Measurements from ENCODE around the gene SRP68. TPM values are rescaled to one million over a fixed set of nuclear protein-coding genes. Genes with fewer than 3 reads are reported as not detected.
A peak's percentile ranks its signal among the peaks of the same experiment; 100 is the strongest.

SRP68 gene
- polyA plus RNA-seq, 3 donors, result 27.4 to 47.1 (median 42.1) TPM

DNA sequence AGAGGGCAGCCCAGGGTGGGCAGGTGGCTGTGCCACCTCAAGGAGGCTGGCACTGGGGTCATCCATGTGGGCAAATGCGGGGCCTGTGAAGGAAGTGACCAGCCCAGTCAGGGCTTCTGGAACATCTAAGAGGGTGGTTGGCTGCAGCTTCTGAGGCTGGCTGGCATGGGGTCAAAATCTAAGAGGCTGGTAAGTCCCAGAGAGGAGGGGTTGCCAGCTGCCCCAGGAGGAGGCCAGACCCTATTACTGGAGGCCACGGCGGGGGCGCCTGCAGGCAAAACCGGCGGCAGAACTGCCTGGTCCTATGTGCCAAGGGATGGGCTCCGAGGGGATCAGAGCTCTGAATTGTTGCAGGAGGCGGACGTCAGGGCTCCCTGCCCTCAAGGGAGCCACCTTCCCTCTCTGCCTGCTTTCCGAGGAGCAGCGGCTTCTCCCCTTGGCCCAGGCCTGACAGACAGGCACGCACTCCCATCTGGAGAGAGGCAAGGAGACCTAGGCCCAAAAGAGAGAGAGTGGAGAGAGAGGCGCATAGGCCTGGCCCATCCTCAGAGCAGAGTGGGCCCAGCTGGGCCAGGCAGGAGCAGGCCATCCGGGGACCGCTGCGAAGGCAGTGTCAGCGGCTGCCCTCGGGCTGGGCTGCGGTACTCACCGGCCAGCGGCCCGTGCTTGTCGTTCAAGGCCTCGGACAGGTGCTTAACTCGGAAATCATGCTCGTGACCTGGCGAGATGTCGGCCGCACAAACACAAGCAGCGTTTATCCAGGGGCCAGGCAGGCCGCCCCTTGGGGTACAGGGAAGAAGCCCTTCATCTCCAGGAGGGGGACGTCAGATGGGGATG is 17.6 kb upstream of the SRP68 start:
- intact Hi-C loops (cut with micrococcal nuclease), result no loop called here
- DNase-seq, result peak in 1 of 3 donors; percentile 2
- no peak overlapping the region for H2AFZ ChIP-seq (ENCODE audit: insufficient read depth, low read depth, low read length, poor library complexity, severe bottlenecking)
- Mint-ChIP-seq H3K9me3 (no peaks in the 10 kb centered on the region), H3K4me3 (no peak overlapping the region), H3K4me1 (peaks cover 2% of the 10 kb centered on the region), H3K27ac (no peak overlapping the region), H3K36me3 (peaks cover 87 to 99% of the 10 kb centered on the region in 2 donors), H3K27me3 (ENCODE audit: low read depth in 3 of 3) (peaks cover 0 to 2% (median 1%) of the 10 kb centered on the region in 3 donors)
- H4K20me1 ChIP-seq (ENCODE audit: insufficient read depth, low read length), result no peaks in the 10 kb centered on the region
- no peak overlapping the region for H3K9ac ChIP-seq (ENCODE audit: insufficient read depth, low read length, poor library complexity, severe bottlenecking)
- no peaks in the 10 kb centered on the region for H3K27me3 ChIP-seq (ENCODE audit: control insufficient read depth in 2 of 2, insufficient read depth in 2 of 2, low read length in 2 of 2)
- no peak for TF ChIP-seq CTCF (IDR thresholded peaks at IDR 0.05)
- H3K4me1 ChIP-seq (ENCODE audit: control insufficient read depth in 1 of 2, insufficient read depth in 2 of 2, low read length in 2 of 2), result no peaks in the 10 kb centered on the region
- no peaks in the 10 kb centered on the region for H3K9me3 ChIP-seq (replicated peaks in 1 of 2; ENCODE audit: control insufficient read depth in 1 of 2, insufficient read depth in 1 of 2, low read length in 2 of 2)
- no peaks in the 10 kb centered on the region for H3K79me2 ChIP-seq (ENCODE audit: insufficient read depth, low read length)
- H3K27ac ChIP-seq (ENCODE audit: low read depth in 1 of 2, low read length in 2 of 2), result no peak overlapping the region
- peaks cover 98 to 100% of the 10 kb centered on the region in 2 donors for H3K36me3 ChIP-seq (replicated peaks in 1 of 2; ENCODE audit: control insufficient read depth in 1 of 2, insufficient read depth in 2 of 2, low read length in 2 of 2)
- H3K4me2 ChIP-seq (replicated peaks; ENCODE audit: extremely low read depth, low read length, poor library complexity, severe bottlenecking), result no peak overlapping the region
- 97% methylated on average over 24 of the region's 32 CpGs for WGBS (ENCODE audit: insufficient coverage)
- H3K4me3 ChIP-seq (replicated peaks in 1 of 3; ENCODE audit: low read depth in 2 of 3, low read length in 3 of 3), result no peak overlapping the region

DNA sequence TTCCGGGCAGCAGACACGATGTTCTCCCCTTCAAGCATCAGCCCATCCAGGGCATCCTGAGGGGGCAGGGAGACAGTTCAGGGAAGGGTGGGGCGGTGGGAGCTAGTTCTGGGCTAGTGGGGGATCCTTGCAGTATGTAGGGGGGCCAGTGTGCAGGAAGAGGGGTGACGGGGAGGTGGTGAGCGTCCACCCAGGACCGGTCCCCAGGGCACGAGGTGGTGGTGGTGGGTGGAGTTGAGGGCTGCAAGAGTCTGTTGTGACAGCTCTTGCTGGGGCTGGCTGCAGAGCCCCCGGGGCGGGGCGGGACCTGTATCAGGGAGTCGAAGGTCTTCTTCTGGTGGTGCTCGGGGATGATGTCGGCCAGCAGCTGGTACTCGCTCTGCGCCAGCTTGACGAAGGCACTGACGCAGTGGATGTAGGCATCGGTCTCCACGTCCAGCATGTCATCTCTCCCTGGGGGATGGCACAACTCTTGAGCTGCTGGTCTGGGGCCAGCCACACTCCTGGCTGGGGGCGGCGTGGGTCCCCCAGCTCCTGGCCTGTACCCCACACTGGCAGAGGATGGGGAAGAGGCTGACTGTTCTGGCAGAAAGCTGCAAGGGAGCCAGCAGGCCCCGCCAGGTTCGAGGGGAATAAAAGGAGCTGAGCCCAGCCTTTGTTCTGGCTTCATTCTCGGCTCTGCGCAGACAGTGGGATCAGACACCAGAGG is 16.7 kb upstream of the SRP68 start:
- no peak for TF ChIP-seq CTCF (IDR thresholded peaks at IDR 0.05)
- Mint-ChIP-seq H3K27ac (peak overlapping the region in 1 of 7 donors; percentile 21), H3K9me3 (no peaks in the 10 kb centered on the region), H3K4me1 (peaks cover 2% of the 10 kb centered on the region), H3K4me3 (no peak overlapping the region), H3K36me3 (peaks cover 87 to 99% of the 10 kb centered on the region in 2 donors), H3K27me3 (ENCODE audit: low read depth in 3 of 3) (peaks cover 0 to 2% (median 1%) of the 10 kb centered on the region in 3 donors)
- Histone ChIP-seq H3K4me1 (ENCODE audit: control insufficient read depth in 1 of 2, insufficient read depth in 2 of 2, low read length in 2 of 2) (no peaks in the 10 kb centered on the region), H3K79me2 (ENCODE audit: insufficient read depth, low read length) (no peaks in the 10 kb centered on the region), H3K9ac (ENCODE audit: insufficient read depth, low read length, poor library complexity, severe bottlenecking) (no peak overlapping the region), H3K4me2 (replicated peaks; ENCODE audit: extremely low read depth, low read length, poor library complexity, severe bottlenecking) (no peak overlapping the region), H3K36me3 (replicated peaks in 1 of 2; ENCODE audit: control insufficient read depth in 1 of 2, insufficient read depth in 2 of 2, low read length in 2 of 2) (peaks cover 99 to 100% of the 10 kb centered on the region in 2 donors), H4K20me1 (ENCODE audit: insufficient read depth, low read length) (no peaks in the 10 kb centered on the region), H3K27ac (ENCODE audit: low read depth in 1 of 2, low read length in 2 of 2) (no peak overlapping the region), H2AFZ (ENCODE audit: insufficient read depth, low read depth, low read length, poor library complexity, severe bottlenecking) (no peak overlapping the region), H3K27me3 (ENCODE audit: control insufficient read depth in 2 of 2, insufficient read depth in 2 of 2, low read length in 2 of 2) (no peaks in the 10 kb centered on the region), H3K4me3 (replicated peaks in 1 of 3; ENCODE audit: low read depth in 2 of 3, low read length in 3 of 3) (no peak overlapping the region), H3K9me3 (replicated peaks in 1 of 2; ENCODE audit: control insufficient read depth in 1 of 2, insufficient read depth in 1 of 2, low read length in 2 of 2) (no peaks in the 10 kb centered on the region)
- WGBS (ENCODE audit: insufficient coverage), result 99% methylated on average over 24 of the region's 25 CpGs
- DNase-seq, result no peak
- intact Hi-C loops (cut with micrococcal nuclease), result no loop called here
